A549 (cell line): ENCODE results near the gene FBXO22.

Experiments
- CEBPB ChIP-seq, 2 experiments: fragments of >200 bp in 1 of 2; sonication (Bioruptor Twin) in 1 of 2; formaldehyde crosslinking in 1 of 2; IDR thresholded peaks; 2 replicates each; pipeline ENCODE4 v1.6.1; 2012 to 2016
- EP300 ChIP-seq, 2 experiments: fragments of >200 bp; sonication (Bioruptor Twin); formaldehyde crosslinking; IDR thresholded peaks; 2 replicates in 1 of 2; 3 replicates in 1 of 2; pipeline ENCODE4 v1.6.1; 2016 to 2017
- HDAC2 ChIP-seq: fragments of 200-600 bp; sonication (generic); IDR thresholded peaks from 2 replicates; pipeline ENCODE4 v1.6.1; 2016
- MYC ChIP-seq: IDR thresholded peaks from 2 replicates; pipeline ENCODE4 v1.6.1; 2012; ENCODE audit warnings: mild to moderate bottlenecking, inconsistent platforms, low read length, improper control_type of control experiment, borderline replicate concordance
- RAD21 ChIP-seq, 2 experiments: fragments of >200 bp in 1 of 2; sonication (Bioruptor Twin) in 1 of 2; formaldehyde crosslinking in 1 of 2; IDR thresholded peaks in 1 of 2; conservative IDR thresholded peaks in 1 of 2; 2 replicates in 1 of 2; 3 replicates in 1 of 2; pipeline ENCODE4 v1.6.1; 2012 to 2018; ENCODE audit warnings: inconsistent platforms in 1 of 2
- RNF2 ChIP-seq: fragments of 200-600 bp; sonication (generic); IDR thresholded peaks from 2 replicates; pipeline ENCODE4 v1.6.1; 2016; ENCODE audit warnings: low read depth, mild to moderate bottlenecking, antibody characterized with exemption, moderate library complexity, borderline replicate concordance
- TF ChIP-seq, protein P1 (sequence below): fragments of 450-650 bp; IDR thresholded peaks from 2 replicates; pipeline ENCODE4 v1.6.1; 2014; ENCODE audit warnings: antibody characterized with exemption
- TF ChIP-seq, protein P2 (sequence below): fragments of >200 bp; sonication (Bioruptor Twin); formaldehyde crosslinking; IDR thresholded peaks from 3 replicates; pipeline ENCODE4 v1.5.1; 2016
- TF ChIP-seq, protein P3 (sequence below): IDR thresholded peaks from 2 replicates; pipeline ENCODE4 v1.6.1; 2012

DNA sequence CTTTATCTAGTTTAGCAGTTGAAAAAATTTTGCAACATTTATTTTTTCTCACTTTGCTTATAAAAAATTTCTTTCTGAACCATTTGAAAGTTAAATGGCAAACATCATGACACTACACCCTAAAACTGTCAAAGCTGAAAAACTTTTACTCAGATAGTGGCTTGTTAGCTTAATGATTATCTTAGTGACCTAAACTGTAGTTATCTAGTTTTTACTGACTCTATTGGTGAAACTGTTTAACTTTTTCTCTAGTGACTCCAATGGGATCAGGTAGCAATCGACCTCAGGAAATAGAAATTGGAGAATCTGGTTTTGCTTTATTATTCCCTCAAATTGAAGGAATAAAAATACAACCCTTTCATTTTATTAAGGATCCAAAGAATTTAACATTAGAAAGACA lies 13.3 kb downstream of the FBXO22 start:
- TF ChIP-seq, protein P1, sequence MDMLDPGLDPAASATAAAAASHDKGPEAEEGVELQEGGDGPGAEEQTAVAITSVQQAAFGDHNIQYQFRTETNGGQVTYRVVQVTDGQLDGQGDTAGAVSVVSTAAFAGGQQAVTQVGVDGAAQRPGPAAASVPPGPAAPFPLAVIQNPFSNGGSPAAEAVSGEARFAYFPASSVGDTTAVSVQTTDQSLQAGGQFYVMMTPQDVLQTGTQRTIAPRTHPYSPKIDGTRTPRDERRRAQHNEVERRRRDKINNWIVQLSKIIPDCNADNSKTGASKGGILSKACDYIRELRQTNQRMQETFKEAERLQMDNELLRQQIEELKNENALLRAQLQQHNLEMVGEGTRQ, result no peak
- TF ChIP-seq MYC, result no peak
- TF ChIP-seq, protein P2, sequence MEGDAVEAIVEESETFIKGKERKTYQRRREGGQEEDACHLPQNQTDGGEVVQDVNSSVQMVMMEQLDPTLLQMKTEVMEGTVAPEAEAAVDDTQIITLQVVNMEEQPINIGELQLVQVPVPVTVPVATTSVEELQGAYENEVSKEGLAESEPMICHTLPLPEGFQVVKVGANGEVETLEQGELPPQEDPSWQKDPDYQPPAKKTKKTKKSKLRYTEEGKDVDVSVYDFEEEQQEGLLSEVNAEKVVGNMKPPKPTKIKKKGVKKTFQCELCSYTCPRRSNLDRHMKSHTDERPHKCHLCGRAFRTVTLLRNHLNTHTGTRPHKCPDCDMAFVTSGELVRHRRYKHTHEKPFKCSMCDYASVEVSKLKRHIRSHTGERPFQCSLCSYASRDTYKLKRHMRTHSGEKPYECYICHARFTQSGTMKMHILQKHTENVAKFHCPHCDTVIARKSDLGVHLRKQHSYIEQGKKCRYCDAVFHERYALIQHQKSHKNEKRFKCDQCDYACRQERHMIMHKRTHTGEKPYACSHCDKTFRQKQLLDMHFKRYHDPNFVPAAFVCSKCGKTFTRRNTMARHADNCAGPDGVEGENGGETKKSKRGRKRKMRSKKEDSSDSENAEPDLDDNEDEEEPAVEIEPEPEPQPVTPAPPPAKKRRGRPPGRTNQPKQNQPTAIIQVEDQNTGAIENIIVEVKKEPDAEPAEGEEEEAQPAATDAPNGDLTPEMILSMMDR, result no peak
- TF ChIP-seq, protein P3, sequence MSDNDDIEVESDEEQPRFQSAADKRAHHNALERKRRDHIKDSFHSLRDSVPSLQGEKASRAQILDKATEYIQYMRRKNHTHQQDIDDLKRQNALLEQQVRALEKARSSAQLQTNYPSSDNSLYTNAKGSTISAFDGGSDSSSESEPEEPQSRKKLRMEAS, result no peak
- no peak for TF ChIP-seq RNF2
- no peak for TF ChIP-seq CEBPB (IDR thresholded peaks at IDR 0.05)
- no peak for TF ChIP-seq RAD21 (conservative IDR thresholded peaks at IDR 0.05 in 1 of 2, IDR thresholded peaks at IDR 0.05 in 1 of 2)
- no peak for TF ChIP-seq HDAC2
- no peak for TF ChIP-seq EP300 (IDR thresholded peaks at IDR 0.05)
